GM12878 (cell line): ENCODE results near the gene CLN6. TPM values are rescaled to one million over a fixed set of nuclear protein-coding genes. Genes with fewer than 3 reads are reported as not detected.

Experiments used
- CEBPB ChIP-seq, 2 experiments: fragments of 150-350 bp in 1 of 2; IDR thresholded peaks; 2 replicates each; pipeline ENCODE4 v1.6.1; 2012 to 2014; ENCODE audit warnings: low read depth in 2 of 2, low read length in 2 of 2, borderline replicate concordance in 1 of 2, inconsistent platforms in 1 of 2
- polyA plus RNA-seq, 11 experiments: library from polyadenylated mRNA; depleted of rRNA in 4 of 11; unstranded in 6 of 11; stranded (reverse) in 5 of 11; fragments of >200 nt; fragmentation: Nextera tagmentation in 4 of 11; fragmentation: Illumina TruSeq in 1 of 11; extraction: Ambion mirVana in 4 of 11; extraction: Trizol in 1 of 11; gene quantifications; 1 replicate in 1 of 11; 2 replicates in 10 of 11; pipeline versions ENCODE4 v1.2.1 to v1.2.3, GENCODE V29; 2011 to 2016; ENCODE audit warnings: inconsistent platforms in 2 of 11, missing spikeins in 2 of 11, low read depth in 1 of 11
- total RNA-seq, 4 experiments: library from RNA; depleted of rRNA in 3 of 4; stranded (reverse); fragments of >200 nt in 3 of 4; fragmentation: Illumina TruSeq in 1 of 4; extraction: Trizol in 1 of 4; gene quantifications; 2 replicates each; pipeline versions ENCODE4 v1.2.1 to v1.2.3, GENCODE V29; 2013 to 2021
- TF ChIP-seq, protein P1 (sequence below): fragments of 450-650 bp; IDR thresholded peaks from 2 replicates; pipeline ENCODE4 v1.6.1; 2017; ENCODE audit warnings: mild to moderate bottlenecking, low read depth, inconsistent platforms; ENCODE audit not compliant: poor library complexity, severe bottlenecking
- TF ChIP-seq, protein P2 (sequence below): fragments of 450-650 bp; IDR thresholded peaks from 2 replicates; pipeline ENCODE4 v1.6.1; 2017; ENCODE audit warnings: mild to moderate bottlenecking, moderate library complexity

Gene CLN6
- total and polyA plus RNA-seq, 10 of the 15 experiments (the other 5 are each of a cell fraction or from before 2014, with no cell fraction given) = 0.74 to 69.0 (median 30.3) TPM

DNA sequence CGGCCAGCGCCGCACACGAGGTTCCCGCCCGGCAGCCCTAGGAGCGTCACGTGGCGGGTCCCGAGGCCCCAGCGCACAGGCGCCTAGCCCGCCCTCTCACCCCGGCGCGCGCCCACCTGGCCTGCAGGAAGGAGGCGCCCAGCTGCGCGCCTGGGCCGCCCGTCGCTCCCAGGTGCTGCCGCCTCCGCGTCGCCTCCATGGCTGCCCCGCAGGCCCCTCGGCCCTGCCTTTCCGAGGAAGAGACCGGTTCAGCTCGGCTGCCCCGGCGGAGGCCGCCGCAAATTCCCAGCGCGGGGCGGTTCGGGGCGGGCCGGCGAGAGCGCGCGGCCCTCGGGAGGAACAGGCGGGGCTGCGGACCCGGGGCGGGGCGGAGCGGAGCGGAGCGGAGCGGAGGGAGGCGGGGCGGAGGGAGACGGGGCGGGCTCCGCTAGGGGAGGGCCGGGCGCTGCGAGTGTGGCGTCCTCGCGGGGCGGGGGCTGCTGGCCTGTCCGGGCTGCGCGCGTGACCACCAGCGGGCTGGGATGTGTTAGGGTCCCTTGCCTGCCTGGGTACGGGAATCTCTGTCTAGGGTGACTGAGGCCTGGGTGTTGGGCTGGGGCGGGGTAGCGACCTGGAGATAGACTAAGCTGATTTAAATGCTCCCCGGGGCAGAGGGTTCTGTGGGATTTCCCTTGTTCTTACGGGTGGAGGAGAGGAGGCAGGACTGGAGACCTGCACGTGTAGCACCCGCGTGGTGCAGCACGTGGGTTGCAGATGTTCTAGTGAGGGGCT, at the start of gene CLN6 (continued):
- TF ChIP-seq, protein P1, sequence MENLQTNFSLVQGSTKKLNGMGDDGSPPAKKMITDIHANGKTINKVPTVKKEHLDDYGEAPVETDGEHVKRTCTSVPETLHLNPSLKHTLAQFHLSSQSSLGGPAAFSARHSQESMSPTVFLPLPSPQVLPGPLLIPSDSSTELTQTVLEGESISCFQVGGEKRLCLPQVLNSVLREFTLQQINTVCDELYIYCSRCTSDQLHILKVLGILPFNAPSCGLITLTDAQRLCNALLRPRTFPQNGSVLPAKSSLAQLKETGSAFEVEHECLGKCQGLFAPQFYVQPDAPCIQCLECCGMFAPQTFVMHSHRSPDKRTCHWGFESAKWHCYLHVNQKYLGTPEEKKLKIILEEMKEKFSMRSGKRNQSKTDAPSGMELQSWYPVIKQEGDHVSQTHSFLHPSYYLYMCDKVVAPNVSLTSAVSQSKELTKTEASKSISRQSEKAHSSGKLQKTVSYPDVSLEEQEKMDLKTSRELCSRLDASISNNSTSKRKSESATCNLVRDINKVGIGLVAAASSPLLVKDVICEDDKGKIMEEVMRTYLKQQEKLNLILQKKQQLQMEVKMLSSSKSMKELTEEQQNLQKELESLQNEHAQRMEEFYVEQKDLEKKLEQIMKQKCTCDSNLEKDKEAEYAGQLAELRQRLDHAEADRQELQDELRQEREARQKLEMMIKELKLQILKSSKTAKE = no peak
- TF ChIP-seq, protein P2, sequence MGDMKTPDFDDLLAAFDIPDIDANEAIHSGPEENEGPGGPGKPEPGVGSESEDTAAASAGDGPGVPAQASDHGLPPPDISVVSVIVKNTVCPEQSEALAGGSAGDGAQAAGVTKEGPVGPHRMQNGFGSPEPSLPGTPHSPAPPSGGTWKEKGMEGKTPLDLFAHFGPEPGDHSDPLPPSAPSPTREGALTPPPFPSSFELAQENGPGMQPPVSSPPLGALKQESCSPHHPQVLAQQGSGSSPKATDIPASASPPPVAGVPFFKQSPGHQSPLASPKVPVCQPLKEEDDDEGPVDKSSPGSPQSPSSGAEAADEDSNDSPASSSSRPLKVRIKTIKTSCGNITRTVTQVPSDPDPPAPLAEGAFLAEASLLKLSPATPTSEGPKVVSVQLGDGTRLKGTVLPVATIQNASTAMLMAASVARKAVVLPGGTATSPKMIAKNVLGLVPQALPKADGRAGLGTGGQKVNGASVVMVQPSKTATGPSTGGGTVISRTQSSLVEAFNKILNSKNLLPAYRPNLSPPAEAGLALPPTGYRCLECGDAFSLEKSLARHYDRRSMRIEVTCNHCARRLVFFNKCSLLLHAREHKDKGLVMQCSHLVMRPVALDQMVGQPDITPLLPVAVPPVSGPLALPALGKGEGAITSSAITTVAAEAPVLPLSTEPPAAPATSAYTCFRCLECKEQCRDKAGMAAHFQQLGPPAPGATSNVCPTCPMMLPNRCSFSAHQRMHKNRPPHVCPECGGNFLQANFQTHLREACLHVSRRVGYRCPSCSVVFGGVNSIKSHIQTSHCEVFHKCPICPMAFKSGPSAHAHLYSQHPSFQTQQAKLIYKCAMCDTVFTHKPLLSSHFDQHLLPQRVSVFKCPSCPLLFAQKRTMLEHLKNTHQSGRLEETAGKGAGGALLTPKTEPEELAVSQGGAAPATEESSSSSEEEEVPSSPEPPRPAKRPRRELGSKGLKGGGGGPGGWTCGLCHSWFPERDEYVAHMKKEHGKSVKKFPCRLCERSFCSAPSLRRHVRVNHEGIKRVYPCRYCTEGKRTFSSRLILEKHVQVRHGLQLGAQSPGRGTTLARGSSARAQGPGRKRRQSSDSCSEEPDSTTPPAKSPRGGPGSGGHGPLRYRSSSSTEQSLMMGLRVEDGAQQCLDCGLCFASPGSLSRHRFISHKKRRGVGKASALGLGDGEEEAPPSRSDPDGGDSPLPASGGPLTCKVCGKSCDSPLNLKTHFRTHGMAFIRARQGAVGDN = peak; percentile 92
- no peak for TF ChIP-seq CEBPB (IDR thresholded peaks at IDR 0.05; ENCODE audit: borderline replicate concordance in 1 of 2, low read depth in 2 of 2, low read length in 2 of 2)
